ENCODE measurements around the gene PAFAH1B1.
A peak's percentile ranks its signal among the peaks of the same experiment; 100 is the strongest.
"Not testable (repeated sequence)": the region's sequence is repeated elsewhere in the genome, so short reads cannot be mapped to it uniquely, and the experiment has no call there.

The PAFAH1B1 gene

GRCh38 chr17:2592971-2593820, at the start of gene PAFAH1B1:
PAFAH1B1 (plus strand) TSS chr17:2593654; CDS start chr17:2638289, 44,635 bp downstream.
- peak; percentile 90 for DNase-seq (ENCODE audit: extremely low read depth, insufficient read length)
- no peaks in the 10 kb centered on the region for H3K36me3 ChIP-seq (ENCODE audit: control insufficient read depth, insufficient read depth, low read length)
- peak; percentile 16 for TF ChIP-seq CTCF (IDR thresholded peaks at IDR 0.05; ENCODE audit: insufficient read depth, low read length, poor library complexity, severe bottlenecking)
- H3K27me3 ChIP-seq (replicated peaks; ENCODE audit: control insufficient read depth, insufficient read depth, low read length), result no peaks in the 10 kb centered on the region
- H3K4me3 ChIP-seq (replicated peaks; ENCODE audit: low read depth, low read length), result peak within 1 kb of the TSS; percentile 99

GRCh38 chr17:2545393-2545792, 48.1 kb upstream of the PAFAH1B1 start:
- no peaks in the 10 kb centered on the region for H3K27me3 ChIP-seq (replicated peaks; ENCODE audit: control insufficient read depth, insufficient read depth, low read length)
- H3K36me3 ChIP-seq (ENCODE audit: control insufficient read depth, insufficient read depth, low read length), result no peaks in the 10 kb centered on the region
- no peak overlapping the region for H3K4me3 ChIP-seq (replicated peaks; ENCODE audit: low read depth, low read length)
- no peak for TF ChIP-seq CTCF (IDR thresholded peaks at IDR 0.05; ENCODE audit: insufficient read depth, low read length, poor library complexity, severe bottlenecking)
- no peak for DNase-seq (ENCODE audit: extremely low read depth, insufficient read length)

GRCh38 chr17:2547176-2547575, 46.3 kb upstream of the PAFAH1B1 start:
- Histone ChIP-seq H3K36me3 (ENCODE audit: control insufficient read depth, insufficient read depth, low read length) (no peaks in the 10 kb centered on the region), H3K4me3 (replicated peaks; ENCODE audit: low read depth, low read length) (no peak overlapping the region), H3K27me3 (replicated peaks; ENCODE audit: control insufficient read depth, insufficient read depth, low read length) (no peaks in the 10 kb centered on the region)
- TF ChIP-seq CTCF (IDR thresholded peaks at IDR 0.05; ENCODE audit: insufficient read depth, low read length, poor library complexity, severe bottlenecking), result no peak
- no peak for DNase-seq (ENCODE audit: extremely low read depth, insufficient read length)

- not testable (repeated sequence) for H3K4me3 ChIP-seq (replicated peaks; ENCODE audit: low read depth, low read length); H3K36me3 ChIP-seq (ENCODE audit: control insufficient read depth, insufficient read depth, low read length); DNase-seq (ENCODE audit: extremely low read depth, insufficient read length); H3K27me3 ChIP-seq (replicated peaks; ENCODE audit: control insufficient read depth, insufficient read depth, low read length)
Observed at GRCh38 chr17:2548026-2548425, 45.4 kb upstream of the PAFAH1B1 start.

- H3K4me3 ChIP-seq (replicated peaks; ENCODE audit: low read depth, low read length), result no peak overlapping the region
- DNase-seq (ENCODE audit: extremely low read depth, insufficient read length), result no peak
- no peaks in the 10 kb centered on the region for H3K27me3 ChIP-seq (replicated peaks; ENCODE audit: control insufficient read depth, insufficient read depth, low read length)
- TF ChIP-seq CTCF (IDR thresholded peaks at IDR 0.05; ENCODE audit: insufficient read depth, low read length, poor library complexity, severe bottlenecking), result no peak
- no peaks in the 10 kb centered on the region for H3K36me3 ChIP-seq (ENCODE audit: control insufficient read depth, insufficient read depth, low read length)
Observed at GRCh38 chr17:2549392-2550211, 43.9 kb upstream of the PAFAH1B1 start.

- Histone ChIP-seq H3K36me3 (ENCODE audit: control insufficient read depth, insufficient read depth, low read length) (no peaks in the 10 kb centered on the region), H3K27me3 (replicated peaks; ENCODE audit: control insufficient read depth, insufficient read depth, low read length) (no peaks in the 10 kb centered on the region), H3K4me3 (replicated peaks; ENCODE audit: low read depth, low read length) (no peak overlapping the region)
- TF ChIP-seq CTCF (IDR thresholded peaks at IDR 0.05; ENCODE audit: insufficient read depth, low read length, poor library complexity, severe bottlenecking), result no peak
- DNase-seq (ENCODE audit: extremely low read depth, insufficient read length), result no peak
Observed at GRCh38 chr17:2551493-2551892, 42.0 kb upstream of the PAFAH1B1 start.
